Activated naive CD4-positive, alpha-beta T cell (primary cell): ENCODE results near the gene CORO7.

Source experiments
- DNase-seq, 4 experiments: peaks; one replicate each; lab custom pipeline; 2025; lab: John Stamatoyannopoulos, UW

Gene CORO7

GRCh38 chr16:4384509-4384942 is 31.9 kb downstream of the CORO7 start:
- DNase-seq: no peak

- DNase-seq: no peak
These were observed 32.6 kb downstream of the CORO7 start for GRCh38 chr16:4383591-4384444.

- DNase-seq: no peak
These were observed 33.5 kb downstream of the CORO7 start for GRCh38 chr16:4382795-4383357.

GRCh38 chr16:4381935-4382794 is 34.2 kb downstream of the CORO7 start:
- DNase-seq: no peak

- no peak for DNase-seq
These were observed 35.1 kb downstream of the CORO7 start for GRCh38 chr16:4381072-4381934.

- DNase-seq: no peak
These were observed 36.0 kb downstream of the CORO7 start for GRCh38 chr16:4380119-4381063.

GRCh38 chr16:4378999-4379690 is 37.3 kb downstream of the CORO7 start:
- no peak for DNase-seq

- no peak for DNase-seq
These were observed 38.2 kb downstream of the CORO7 start for GRCh38 chr16:4378161-4378666.

GRCh38 chr16:4377573-4378154 is 38.7 kb downstream of the CORO7 start:
- no peak for DNase-seq

GRCh38 chr16:4376893-4377572 is 39.4 kb downstream of the CORO7 start:
- no peak for DNase-seq

- no peak for DNase-seq
These were observed 40.1 kb downstream of the CORO7 start for GRCh38 chr16:4376126-4376892.

GRCh38 chr16:4375717-4376116 is 40.7 kb downstream of the CORO7 start:
- no peak for DNase-seq

- DNase-seq: no peak
These were observed 42.3 kb downstream of the CORO7 start for GRCh38 chr16:4373909-4374742.

GRCh38 chr16:4373356-4373908 is 43.0 kb downstream of the CORO7 start:
- no peak for DNase-seq

- no peak for DNase-seq
These were observed 43.6 kb downstream of the CORO7 start for GRCh38 chr16:4372578-4373355.
